Fibroblast of skin of left biceps (primary cell): ENCODE results near the gene TSC22D3.
A peak's percentile ranks its signal among the peaks of the same experiment; 100 is the strongest.

Experiments used
- DNase-seq, 2 experiments: peaks; one replicate each; pipeline ENCODE4 v3.0.0-alpha.2; 2013; ENCODE audit warnings: low read depth in 2 of 2

TSC22D3 gene

GRCh38 chrX:107760304-107761077 lies 15.1 kb downstream of the TSC22D3 start:
- no peak for DNase-seq

- no peak for DNase-seq
Observed at GRCh38 chrX:107758231-107758766, 17.3 kb downstream of the TSC22D3 start.

- DNase-seq, result no peak
Observed at GRCh38 chrX:107755721-107756120, 19.9 kb downstream of the TSC22D3 start.

- no peak for DNase-seq
Observed at GRCh38 chrX:107753187-107753586, 22.4 kb downstream of the TSC22D3 start.

GRCh38 chrX:107752714-107753113 lies 22.9 kb downstream of the TSC22D3 start:
- no peak for DNase-seq

GRCh38 chrX:107752043-107752442 lies 23.5 kb downstream of the TSC22D3 start:
- no peak for DNase-seq

- DNase-seq, result no peak
Observed at GRCh38 chrX:107750861-107751445, 24.6 kb downstream of the TSC22D3 start.

GRCh38 chrX:107750263-107750662 lies 25.3 kb downstream of the TSC22D3 start:
- DNase-seq, result no peak

- DNase-seq, result no peak
Observed at GRCh38 chrX:107748506-107748905, 27.1 kb downstream of the TSC22D3 start.

- DNase-seq, result peak in 1 of 2 experiments; percentile 8
Observed at GRCh38 chrX:107747596-107748161, 27.9 kb downstream of the TSC22D3 start.

GRCh38 chrX:107744868-107745267 lies 30.7 kb downstream of the TSC22D3 start:
- DNase-seq, result no peak

GRCh38 chrX:107743995-107744394 lies 31.6 kb downstream of the TSC22D3 start:
- DNase-seq, result no peak

- no peak for DNase-seq
Observed at GRCh38 chrX:107742700-107743191, 32.8 kb downstream of the TSC22D3 start.

- DNase-seq, result no peak
Observed at GRCh38 chrX:107741404-107741790, 34.2 kb downstream of the TSC22D3 start.

- DNase-seq, result no peak
Observed at GRCh38 chrX:107739541-107739940, 36.0 kb downstream of the TSC22D3 start.

GRCh38 chrX:107738768-107739167 lies 36.8 kb downstream of the TSC22D3 start:
- no peak for DNase-seq

- no peak for DNase-seq
Observed at GRCh38 chrX:107738272-107738671, 37.3 kb downstream of the TSC22D3 start.

- DNase-seq, result no peak
Observed at GRCh38 chrX:107736781-107737531, 38.6 kb downstream of the TSC22D3 start.

GRCh38 chrX:107734646-107735045 lies 40.9 kb downstream of the TSC22D3 start:
- DNase-seq, result no peak

- no peak for DNase-seq
Observed at GRCh38 chrX:107733686-107734085, 41.9 kb downstream of the TSC22D3 start.

- no peak for DNase-seq
Observed at GRCh38 chrX:107731831-107732502, 43.6 kb downstream of the TSC22D3 start.
